HuH-7 (cell line): ENCODE measurements around the gene GOT2.
A peak's percentile ranks its signal among the peaks of the same experiment; 100 is the strongest.
"Not testable (repeated sequence)": the region's sequence is repeated elsewhere in the genome, so short reads cannot be mapped to it uniquely, and the experiment has no call there.

ENCODE experiments used
- DNase-seq: peaks from one replicate; pipeline ENCODE4 v3.0.0; 2011; ENCODE audit warnings: low spot score

Gene GOT2

GRCh38 chr16:58733671-58734458, at the start of gene GOT2:
TSS of gene GOT2 (minus strand) at chr16:58734316. CDS start at chr16:58734228, 88 bp downstream.
- DNase-seq = peak; percentile 82

GRCh38 chr16:58779291-58779690, 45.2 kb upstream of the GOT2 start:
- DNase-seq = not testable (repeated sequence)

DNA sequence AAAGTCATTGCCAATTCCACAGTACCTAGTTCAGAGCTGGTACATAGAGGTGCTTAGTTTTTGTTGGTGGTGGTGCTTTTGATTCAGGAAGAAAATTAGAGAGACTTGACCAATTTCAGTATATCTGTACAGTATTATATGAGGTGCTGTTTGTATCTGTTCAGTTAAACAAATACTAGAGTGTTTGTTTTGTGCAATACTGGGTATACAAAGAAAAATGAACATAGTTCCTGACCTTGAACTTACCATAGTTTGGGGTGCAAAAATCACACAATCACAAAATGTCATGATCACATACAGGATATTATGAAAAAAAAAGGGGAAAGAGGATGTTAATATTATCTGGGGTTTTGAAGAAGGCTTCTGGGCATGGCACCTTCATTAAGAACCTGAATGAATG, 39.8 kb upstream of the GOT2 start:
- DNase-seq = no peak

- no peak for DNase-seq
These were observed 34.0 kb upstream of the GOT2 start for GRCh38 chr16:58768145-58768544.

DNA sequence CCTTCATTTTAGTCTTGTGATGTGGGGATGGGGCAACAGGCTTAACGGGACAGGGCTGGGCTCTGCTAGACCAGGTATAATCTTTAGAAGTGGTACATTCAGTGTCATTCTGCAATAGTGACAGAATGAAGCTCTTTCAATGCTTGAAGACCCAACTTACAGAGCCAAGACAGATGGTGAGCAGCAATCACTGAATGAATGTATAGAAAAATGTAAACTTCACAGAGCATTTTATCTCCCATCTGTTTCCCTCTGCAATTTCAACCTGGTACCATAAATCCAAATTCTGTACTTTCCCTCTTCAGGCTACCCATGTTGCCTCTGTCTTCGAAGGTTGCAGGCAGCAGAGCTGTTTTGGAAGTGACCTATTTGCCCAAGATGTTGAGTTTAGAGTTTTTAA, 33.5 kb upstream of the GOT2 start:
- DNase-seq = no peak

- DNase-seq = no peak
These were observed 22.7 kb upstream of the GOT2 start for GRCh38 chr16:58756650-58757332.

DNA sequence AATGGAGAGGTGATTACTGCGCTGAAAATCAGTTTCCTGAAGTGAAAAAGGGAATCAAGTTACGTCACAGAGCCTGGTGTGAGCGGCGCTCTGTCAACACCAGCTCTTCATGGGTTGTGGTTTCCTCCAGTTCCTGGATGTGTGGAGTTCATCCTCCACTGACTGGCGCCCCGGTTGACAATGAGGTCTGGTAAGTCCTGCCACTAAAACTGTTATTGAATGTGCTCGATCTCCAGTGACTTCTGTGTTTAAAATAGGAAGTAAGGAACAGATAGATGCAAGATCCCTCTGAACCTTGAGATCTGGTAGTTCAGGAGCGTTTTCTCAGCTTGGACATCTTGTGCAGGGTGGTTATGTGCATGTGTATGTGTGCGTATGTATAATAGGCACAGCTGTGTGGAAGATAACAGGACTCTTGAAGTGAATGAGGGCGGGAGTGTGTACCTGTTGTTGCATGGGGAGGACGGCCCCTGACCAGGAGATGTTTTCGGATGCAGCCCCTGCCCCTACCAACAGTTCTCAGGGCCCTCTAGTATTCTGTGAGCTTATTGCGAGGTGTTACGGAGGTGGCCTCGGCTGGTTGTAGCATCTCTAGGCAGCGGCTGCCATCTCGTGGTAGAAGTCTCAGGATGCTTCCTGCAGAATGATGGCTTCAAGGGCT, 22.0 kb upstream of the GOT2 start:
- DNase-seq = peak; percentile 55

GRCh38 chr16:58753711-58754134, 19.6 kb upstream of the GOT2 start:
- no peak for DNase-seq

DNA sequence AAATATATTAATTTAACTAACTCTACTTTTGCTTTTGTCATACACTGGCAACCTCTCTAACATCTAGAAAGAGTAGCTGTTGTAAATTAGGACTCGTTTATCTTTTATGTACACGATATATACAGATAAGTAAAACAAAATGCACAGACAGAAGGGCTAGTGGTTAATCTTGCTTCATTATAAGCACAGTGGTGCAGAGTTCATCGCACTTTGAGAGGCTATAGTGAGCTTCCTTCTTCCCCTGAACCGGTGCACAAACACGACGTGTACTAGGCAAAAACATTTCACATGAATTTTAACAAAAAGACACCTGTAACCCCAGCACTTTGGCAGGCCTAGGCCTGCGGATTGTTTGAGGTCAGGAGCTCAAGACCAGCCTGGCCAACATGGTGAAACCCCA, 10.4 kb upstream of the GOT2 start:
- no peak for DNase-seq

- no peak for DNase-seq
These were observed 7.9 kb upstream of the GOT2 start for GRCh38 chr16:58741976-58742375.

DNA sequence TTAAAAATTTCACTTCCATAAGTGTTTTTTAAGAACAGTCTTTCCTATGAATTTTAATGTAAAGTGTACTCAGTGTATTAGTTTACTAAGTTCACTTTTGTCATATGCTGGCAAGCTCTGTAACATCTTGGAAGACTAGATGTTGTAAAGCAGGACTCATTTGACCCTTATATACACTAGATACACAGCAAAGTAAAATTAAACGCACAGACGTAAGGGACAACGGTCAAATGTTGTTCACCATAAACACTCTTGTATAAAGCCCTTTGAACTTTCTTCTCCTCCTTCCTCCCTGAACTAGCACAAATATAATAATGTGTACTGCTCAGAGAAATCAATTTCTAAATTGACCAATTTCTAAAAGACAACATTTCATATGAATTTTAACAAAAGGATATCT, 7.0 kb upstream of the GOT2 start:
- DNase-seq = no peak

DNA sequence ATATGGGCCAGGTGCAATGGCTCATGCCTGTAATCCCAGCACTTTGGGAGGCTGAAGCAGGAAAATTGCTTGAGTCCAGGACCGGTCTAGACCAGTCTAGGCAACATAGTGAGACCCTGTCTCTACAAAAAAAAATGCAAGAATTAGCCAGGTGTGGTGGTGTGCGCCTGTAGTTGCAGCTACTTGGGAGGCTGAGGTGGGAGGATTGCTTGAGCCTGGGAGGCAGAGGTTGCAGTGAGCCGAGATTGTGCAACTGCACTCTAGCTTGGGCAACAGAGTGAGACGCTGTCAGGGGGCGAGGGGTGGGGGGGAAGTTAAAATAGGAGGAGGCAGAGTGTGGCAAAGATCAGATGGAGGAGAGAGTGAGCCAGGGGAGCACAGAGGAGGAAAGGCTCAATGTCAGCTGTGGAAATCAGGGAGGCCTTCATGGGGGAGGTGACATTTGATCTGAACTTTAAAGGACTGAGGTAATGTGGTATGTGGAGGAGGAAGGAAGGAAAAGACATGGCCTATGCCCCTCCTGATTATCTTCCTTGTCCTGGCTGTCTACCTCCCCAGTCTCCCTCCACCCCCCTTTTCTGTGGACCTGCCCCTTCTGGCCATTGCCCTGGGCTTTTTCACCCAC, 4.7 kb upstream of the GOT2 start:
- DNase-seq = no peak

DNA sequence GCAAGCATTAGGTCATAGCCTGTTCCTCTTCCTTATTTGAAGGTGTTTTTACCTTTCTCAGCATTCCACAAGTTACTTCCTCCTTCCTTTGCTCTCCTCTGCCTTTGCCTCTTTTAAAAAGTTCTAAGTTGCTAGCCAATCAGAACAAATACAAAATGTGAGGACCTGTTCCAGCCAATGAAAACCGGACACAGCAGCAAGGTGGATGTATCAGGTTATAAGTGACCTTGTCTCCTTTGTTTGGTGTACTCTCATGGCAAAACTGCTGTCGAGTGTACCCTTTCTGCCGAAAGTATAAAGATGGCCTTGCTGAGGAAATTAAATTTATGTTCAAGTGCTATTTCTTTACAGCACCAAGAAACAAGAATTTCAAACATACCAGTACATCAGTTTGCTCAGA, 2.2 kb upstream of the GOT2 start:
- DNase-seq = not testable (repeated sequence)

DNA sequence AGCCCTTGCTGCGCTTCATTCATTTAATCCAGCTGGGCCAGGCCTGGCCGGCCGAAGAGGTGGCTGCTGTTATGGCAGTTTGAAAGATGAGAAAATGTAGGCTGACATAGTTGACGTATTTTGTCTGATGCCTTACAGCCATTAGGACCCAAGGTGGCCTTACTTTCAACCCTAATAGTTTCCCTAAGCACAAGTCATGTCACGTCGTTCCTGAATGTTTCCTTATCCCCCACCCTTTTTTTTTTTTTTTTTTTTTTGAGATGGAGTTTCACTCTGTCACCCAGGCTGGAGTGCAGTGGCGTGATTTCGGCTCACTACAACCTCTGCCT, 307 bp upstream of the GOT2 start:
- DNase-seq = no peak

- peak; percentile 26 for DNase-seq
These were observed 857 bp downstream of the GOT2 start for GRCh38 chr16:58733248-58733670.

GRCh38 chr16:58732545-58733247, 1.4 kb downstream of the GOT2 start:
- no peak for DNase-seq

- DNase-seq = no peak
These were observed 3.3 kb downstream of the GOT2 start for GRCh38 chr16:58730724-58731370.

- DNase-seq = no peak
These were observed 6.1 kb downstream of the GOT2 start for GRCh38 chr16:58727796-58728568.

- DNase-seq = no peak
These were observed 6.9 kb downstream of the GOT2 start for GRCh38 chr16:58727028-58727781.

- no peak for DNase-seq
These were observed 11.0 kb downstream of the GOT2 start for GRCh38 chr16:58723109-58723508.
